Esophagus muscularis mucosa (tissue), 4 donors: ENCODE data around the gene KRTAP5-2.

Experiments
- EP300 ChIP-seq: sonication (generic); formaldehyde crosslinking; IDR thresholded peaks from one replicate; pipeline ENCODE4 v1.6.1; 2017; ENCODE audit warnings: antibody characterized with exemption
- POLR2AphosphoS5 ChIP-seq, 2 donors: sonication (generic); formaldehyde crosslinking; IDR thresholded peaks; one replicate each; pipeline ENCODE4 v1.6.1; 2017; ENCODE audit warnings: antibody characterized with exemption in 2 of 2
- TF ChIP-seq, protein P1 (sequence below), 3 experiments: fragments of 200-600 bp in 2 of 3; fragments of 450-650 bp in 1 of 3; sonication (generic) in 2 of 3; IDR thresholded peaks; one replicate each; pipeline ENCODE4 v1.5.1; 2017 to 2019; ENCODE audit warnings: antibody characterized with exemption in 3 of 3, mild to moderate bottlenecking in 2 of 3, moderate library complexity in 1 of 3

DNA sequence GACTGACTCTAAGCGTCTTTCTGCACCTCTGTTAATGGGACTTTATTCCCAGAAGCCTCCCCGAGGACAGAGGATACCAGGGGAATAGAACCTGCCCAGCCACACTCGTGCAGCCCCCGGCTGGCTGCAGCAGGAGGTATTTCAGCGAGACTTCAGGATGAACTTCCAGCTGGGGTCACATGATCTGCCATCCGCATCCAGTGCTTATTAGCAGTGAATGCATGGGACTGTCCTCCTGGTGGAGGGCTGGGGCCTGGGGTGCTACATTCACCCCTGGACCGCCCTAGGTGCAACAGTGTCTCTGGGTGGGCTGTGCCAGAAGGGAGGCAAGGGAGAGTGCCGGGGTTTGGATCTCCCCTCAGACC, 27.6 kb downstream of the KRTAP5-2 start:
- TF ChIP-seq EP300 (no peak), POLR2AphosphoS5 (IDR thresholded peaks at IDR 0.05) (no peak)
- TF ChIP-seq, protein P1, sequence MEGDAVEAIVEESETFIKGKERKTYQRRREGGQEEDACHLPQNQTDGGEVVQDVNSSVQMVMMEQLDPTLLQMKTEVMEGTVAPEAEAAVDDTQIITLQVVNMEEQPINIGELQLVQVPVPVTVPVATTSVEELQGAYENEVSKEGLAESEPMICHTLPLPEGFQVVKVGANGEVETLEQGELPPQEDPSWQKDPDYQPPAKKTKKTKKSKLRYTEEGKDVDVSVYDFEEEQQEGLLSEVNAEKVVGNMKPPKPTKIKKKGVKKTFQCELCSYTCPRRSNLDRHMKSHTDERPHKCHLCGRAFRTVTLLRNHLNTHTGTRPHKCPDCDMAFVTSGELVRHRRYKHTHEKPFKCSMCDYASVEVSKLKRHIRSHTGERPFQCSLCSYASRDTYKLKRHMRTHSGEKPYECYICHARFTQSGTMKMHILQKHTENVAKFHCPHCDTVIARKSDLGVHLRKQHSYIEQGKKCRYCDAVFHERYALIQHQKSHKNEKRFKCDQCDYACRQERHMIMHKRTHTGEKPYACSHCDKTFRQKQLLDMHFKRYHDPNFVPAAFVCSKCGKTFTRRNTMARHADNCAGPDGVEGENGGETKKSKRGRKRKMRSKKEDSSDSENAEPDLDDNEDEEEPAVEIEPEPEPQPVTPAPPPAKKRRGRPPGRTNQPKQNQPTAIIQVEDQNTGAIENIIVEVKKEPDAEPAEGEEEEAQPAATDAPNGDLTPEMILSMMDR (IDR thresholded peaks at IDR 0.05): no peak
